Dendritic cell treated with granulocyte-macrophage colony-stimulating factor and Interleukin-4, amounts not matched to agents 40 ng/mL and 50 ng/mL, for 4 days (primary cell): ENCODE data around the gene PDLIM3.
"Not testable (repeated sequence)": the region's sequence is repeated elsewhere in the genome, so short reads cannot be mapped to it uniquely, and the experiment has no call there.

Experiments
- H3K27ac Mint-ChIP-seq: one replicate; pipeline ENCODE4 v1.8.0; 2022; ENCODE audit warnings: mild to moderate bottlenecking, mixed read lengths
- H3K27me3 Mint-ChIP-seq: one replicate; pipeline ENCODE4 v1.8.0; 2022; ENCODE audit warnings: mild to moderate bottlenecking, mixed read lengths
- H3K36me3 Mint-ChIP-seq: one replicate; pipeline ENCODE4 v1.8.0; 2022; ENCODE audit warnings: low read depth, mixed read lengths
- H3K4me1 Mint-ChIP-seq: one replicate; pipeline ENCODE4 v1.8.0; 2022; ENCODE audit warnings: low read depth, mixed read lengths
- H3K4me3 Mint-ChIP-seq: one replicate; pipeline ENCODE4 v1.8.0; 2022; ENCODE audit warnings: mild to moderate bottlenecking, moderate library complexity, mixed read lengths
- H3K9me3 Mint-ChIP-seq: one replicate; pipeline ENCODE4 v1.8.0; 2022; ENCODE audit warnings: mixed read lengths
- intact Hi-C: fragments of 100-400 bp; cut with micrococcal nuclease; formaldehyde crosslinking; loops from one replicate; pipeline ENCODE4 v1.15.0; 2022

Gene PDLIM3

GRCh38 chr4:185565696-185566095, 30.4 kb upstream of the PDLIM3 start:
- H3K4me1 Mint-ChIP-seq, result no peaks in the 10 kb centered on the region
- no peaks in the 10 kb centered on the region for H3K36me3 Mint-ChIP-seq
- no peak overlapping the region for H3K27ac Mint-ChIP-seq
- H3K9me3 Mint-ChIP-seq, result no peaks in the 10 kb centered on the region
- peaks cover 1% of the 10 kb centered on the region for H3K27me3 Mint-ChIP-seq
- intact Hi-C loops, result no loop called here
- no peak overlapping the region for H3K4me3 Mint-ChIP-seq

GRCh38 chr4:185564349-185564748, 29.0 kb upstream of the PDLIM3 start:
- H3K27ac Mint-ChIP-seq, result no peak overlapping the region
- no peaks in the 10 kb centered on the region for H3K27me3 Mint-ChIP-seq
- H3K4me3 Mint-ChIP-seq, result no peak overlapping the region
- H3K4me1 Mint-ChIP-seq, result no peaks in the 10 kb centered on the region
- no peaks in the 10 kb centered on the region for H3K9me3 Mint-ChIP-seq
- intact Hi-C loops, result no loop called here
- H3K36me3 Mint-ChIP-seq, result no peaks in the 10 kb centered on the region

GRCh38 chr4:185562531-185562930, 27.2 kb upstream of the PDLIM3 start:
- Mint-ChIP-seq H3K9me3 (no peaks in the 10 kb centered on the region), H3K27me3 (peaks cover 5% of the 10 kb centered on the region)

GRCh38 chr4:185560316-185560715, 25.0 kb upstream of the PDLIM3 start:
- H3K9me3 Mint-ChIP-seq, result no peaks in the 10 kb centered on the region
- no peaks in the 10 kb centered on the region for H3K36me3 Mint-ChIP-seq
- no peak overlapping the region for H3K27ac Mint-ChIP-seq
- H3K27me3 Mint-ChIP-seq, result peaks cover 11% of the 10 kb centered on the region
- no peak overlapping the region for H3K4me3 Mint-ChIP-seq
- intact Hi-C loops, result no loop called here
- no peaks in the 10 kb centered on the region for H3K4me1 Mint-ChIP-seq

More at GRCh38 chr4:185562531-185562930, 27.2 kb upstream of the PDLIM3 start:
- no peaks in the 10 kb centered on the region for H3K4me1 Mint-ChIP-seq
- intact Hi-C loops, result no loop called here
- H3K36me3 Mint-ChIP-seq, result no peaks in the 10 kb centered on the region
- no peak overlapping the region for H3K27ac Mint-ChIP-seq
- no peak overlapping the region for H3K4me3 Mint-ChIP-seq

GRCh38 chr4:185559915-185560281, 24.6 kb upstream of the PDLIM3 start:
- H3K27me3 Mint-ChIP-seq, result peaks cover 11% of the 10 kb centered on the region
- intact Hi-C loops, result no loop called here

GRCh38 chr4:185559251-185559914, 24.1 kb upstream of the PDLIM3 start:
- H3K4me3 Mint-ChIP-seq, H3K4me1 Mint-ChIP-seq, H3K9me3 Mint-ChIP-seq, H3K27ac Mint-ChIP-seq, intact Hi-C loops, H3K36me3 Mint-ChIP-seq: not testable (repeated sequence)
- peaks cover 11% of the 10 kb centered on the region for H3K27me3 Mint-ChIP-seq

More at GRCh38 chr4:185559915-185560281, 24.6 kb upstream of the PDLIM3 start:
- H3K4me1 Mint-ChIP-seq, result no peaks in the 10 kb centered on the region
- no peaks in the 10 kb centered on the region for H3K36me3 Mint-ChIP-seq
- no peak overlapping the region for H3K4me3 Mint-ChIP-seq
- H3K27ac Mint-ChIP-seq, result no peak overlapping the region
- no peaks in the 10 kb centered on the region for H3K9me3 Mint-ChIP-seq

- Mint-ChIP-seq H3K36me3 (no peaks in the 10 kb centered on the region), H3K9me3 (no peaks in the 10 kb centered on the region), H3K4me1 (no peaks in the 10 kb centered on the region), H3K27ac (no peak overlapping the region), H3K4me3 (no peak overlapping the region), H3K27me3 (peaks cover 16% of the 10 kb centered on the region)
- intact Hi-C loops, result no loop called here
These were observed 19.2 kb upstream of the PDLIM3 start for GRCh38 chr4:185554365-185555126.

- H3K27me3 Mint-ChIP-seq, result peaks cover 13% of the 10 kb centered on the region
- no peaks in the 10 kb centered on the region for H3K4me1 Mint-ChIP-seq
- no peaks in the 10 kb centered on the region for H3K36me3 Mint-ChIP-seq
- no peak overlapping the region for H3K4me3 Mint-ChIP-seq
- H3K27ac Mint-ChIP-seq, result no peak overlapping the region
- H3K9me3 Mint-ChIP-seq, result no peaks in the 10 kb centered on the region
- intact Hi-C loops, result no loop called here
These were observed 16.9 kb upstream of the PDLIM3 start for GRCh38 chr4:185552254-185552653.

GRCh38 chr4:185550933-185551332, 15.6 kb upstream of the PDLIM3 start:
- H3K27ac Mint-ChIP-seq, result no peak overlapping the region
- no peaks in the 10 kb centered on the region for H3K4me1 Mint-ChIP-seq
- peaks cover 8% of the 10 kb centered on the region for H3K27me3 Mint-ChIP-seq
- no peaks in the 10 kb centered on the region for H3K36me3 Mint-ChIP-seq
- intact Hi-C loops, result no loop called here
- no peaks in the 10 kb centered on the region for H3K9me3 Mint-ChIP-seq
- H3K4me3 Mint-ChIP-seq, result no peak overlapping the region

GRCh38 chr4:185549095-185549639, 13.9 kb upstream of the PDLIM3 start:
- no peak overlapping the region for H3K27ac Mint-ChIP-seq
- intact Hi-C loops, result no loop called here
- H3K4me1 Mint-ChIP-seq, result no peaks in the 10 kb centered on the region
- no peaks in the 10 kb centered on the region for H3K9me3 Mint-ChIP-seq
- no peak overlapping the region for H3K4me3 Mint-ChIP-seq
- H3K36me3 Mint-ChIP-seq, result no peaks in the 10 kb centered on the region
- H3K27me3 Mint-ChIP-seq, result peaks cover 8% of the 10 kb centered on the region

- H3K27ac Mint-ChIP-seq, result no peak overlapping the region
- H3K36me3 Mint-ChIP-seq, result no peaks in the 10 kb centered on the region
- peaks cover 6% of the 10 kb centered on the region for H3K27me3 Mint-ChIP-seq
- intact Hi-C loops, result no loop called here
- no peaks in the 10 kb centered on the region for H3K4me1 Mint-ChIP-seq
- no peak overlapping the region for H3K4me3 Mint-ChIP-seq
- H3K9me3 Mint-ChIP-seq, result no peaks in the 10 kb centered on the region
These were observed 13.3 kb upstream of the PDLIM3 start for GRCh38 chr4:185548587-185548986.

- no peak overlapping the region for H3K4me3 Mint-ChIP-seq
- intact Hi-C loops, result no loop called here
- no peaks in the 10 kb centered on the region for H3K9me3 Mint-ChIP-seq
- no peaks in the 10 kb centered on the region for H3K36me3 Mint-ChIP-seq
- no peaks in the 10 kb centered on the region for H3K4me1 Mint-ChIP-seq
- H3K27me3 Mint-ChIP-seq, result peaks cover 16% of the 10 kb centered on the region
- H3K27ac Mint-ChIP-seq, result no peak overlapping the region
These were observed 11.0 kb upstream of the PDLIM3 start for GRCh38 chr4:185546335-185546734.

GRCh38 chr4:185542626-185543315, 7.5 kb upstream of the PDLIM3 start:
- H3K9me3 Mint-ChIP-seq, result no peaks in the 10 kb centered on the region
- intact Hi-C loops, result no loop called here
- no peaks in the 10 kb centered on the region for H3K4me1 Mint-ChIP-seq
- H3K27ac Mint-ChIP-seq, result no peak overlapping the region
- H3K4me3 Mint-ChIP-seq, result no peak overlapping the region
- H3K27me3 Mint-ChIP-seq, result peaks cover 16% of the 10 kb centered on the region
- no peaks in the 10 kb centered on the region for H3K36me3 Mint-ChIP-seq

- Mint-ChIP-seq H3K4me3 (no peak overlapping the region), H3K27me3 (peaks cover 21% of the 10 kb centered on the region), H3K27ac (no peak overlapping the region), H3K36me3 (no peaks in the 10 kb centered on the region), H3K4me1 (no peaks in the 10 kb centered on the region), H3K9me3 (no peaks in the 10 kb centered on the region)
- intact Hi-C loops, result no loop called here
These were observed 6.0 kb upstream of the PDLIM3 start for GRCh38 chr4:185541251-185541727.
